Hematopoietic multipotent progenitor cell (in vitro differentiated cells): ENCODE measurements around the gene MOB3A. TPM values are rescaled to one million over a fixed set of nuclear protein-coding genes. Genes with fewer than 3 reads are reported as not detected.
"Not testable (repeated sequence)": the region's sequence is repeated elsewhere in the genome, so short reads cannot be mapped to it uniquely, and the experiment has no call there.

Source experiments
- DNase-seq, 3 donors: peaks; one replicate each; pipeline ENCODE4 v3.0.0-alpha.2; 2011 to 2015; ENCODE audit warnings: low read depth in 2 of 3, low spot score in 2 of 3
- small RNA-seq: library from RNA; depleted of rRNA; stranded (forward); fragments of <200 nt; gene quantifications from one replicate; pipeline ENCODE3, GENCODE V24; 2012
- total RNA-seq: library from RNA; depleted of rRNA; stranded (reverse); fragments of >200 nt; gene quantifications from one replicate; pipeline ENCODE4 v1.2.3, GENCODE V29; 2012

Gene MOB3A
- total RNA-seq, 1 donor = 65.4 TPM

- DNase-seq = no peak
Measured at GRCh38 chr19:2037651-2038255, 58.4 kb downstream of the MOB3A start.

GRCh38 chr19:2036424-2036823, 59.7 kb downstream of the MOB3A start:
- DNase-seq = no peak

- no peak for DNase-seq
Measured at GRCh38 chr19:2035590-2035991, 60.5 kb downstream of the MOB3A start.

GRCh38 chr19:2034729-2035589, 61.2 kb downstream of the MOB3A start:
- peak in 2 of 3 donors; percentile 81 to 85 for DNase-seq

DNA sequence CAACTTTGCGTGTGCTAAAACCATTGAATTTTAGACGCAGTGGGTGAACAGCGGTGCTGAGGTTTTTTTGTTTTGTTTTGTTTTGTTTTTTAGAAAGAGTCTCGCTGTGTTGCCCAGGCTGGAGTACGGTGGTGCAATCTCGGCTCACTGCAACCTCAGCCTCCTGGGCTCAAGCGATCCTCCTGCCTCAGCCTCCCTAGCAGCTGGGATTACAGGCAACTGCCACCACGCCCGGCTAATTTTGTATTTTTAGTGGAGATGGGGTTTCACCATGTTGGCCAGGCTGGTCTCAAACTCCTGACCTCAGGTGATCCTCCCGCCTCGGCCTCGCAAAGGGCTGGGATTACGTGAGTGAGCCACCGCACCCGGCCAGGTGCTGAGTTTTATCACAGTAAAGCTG, 61.9 kb downstream of the MOB3A start:
- not testable (repeated sequence) for DNase-seq

DNA sequence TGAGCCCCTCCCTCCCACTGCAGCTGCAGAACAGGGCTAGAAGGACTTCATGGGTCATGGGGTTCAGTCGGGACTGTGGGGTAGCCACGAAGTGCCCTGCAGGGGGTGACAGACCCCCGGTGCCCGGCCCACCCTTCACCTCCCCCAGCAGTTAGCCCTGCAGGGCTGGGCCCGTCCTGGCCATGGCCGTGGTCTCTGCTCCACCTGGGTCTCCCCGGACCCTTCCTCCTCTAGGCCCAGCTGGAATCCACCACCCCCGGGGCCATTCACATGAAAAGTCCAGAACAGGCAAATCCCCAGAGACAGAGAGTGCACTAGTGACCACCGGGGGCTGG, 62.3 kb downstream of the MOB3A start:
- DNase-seq = no peak

- no peak for DNase-seq
Measured at GRCh38 chr19:2033115-2033824, 62.9 kb downstream of the MOB3A start.

DNA sequence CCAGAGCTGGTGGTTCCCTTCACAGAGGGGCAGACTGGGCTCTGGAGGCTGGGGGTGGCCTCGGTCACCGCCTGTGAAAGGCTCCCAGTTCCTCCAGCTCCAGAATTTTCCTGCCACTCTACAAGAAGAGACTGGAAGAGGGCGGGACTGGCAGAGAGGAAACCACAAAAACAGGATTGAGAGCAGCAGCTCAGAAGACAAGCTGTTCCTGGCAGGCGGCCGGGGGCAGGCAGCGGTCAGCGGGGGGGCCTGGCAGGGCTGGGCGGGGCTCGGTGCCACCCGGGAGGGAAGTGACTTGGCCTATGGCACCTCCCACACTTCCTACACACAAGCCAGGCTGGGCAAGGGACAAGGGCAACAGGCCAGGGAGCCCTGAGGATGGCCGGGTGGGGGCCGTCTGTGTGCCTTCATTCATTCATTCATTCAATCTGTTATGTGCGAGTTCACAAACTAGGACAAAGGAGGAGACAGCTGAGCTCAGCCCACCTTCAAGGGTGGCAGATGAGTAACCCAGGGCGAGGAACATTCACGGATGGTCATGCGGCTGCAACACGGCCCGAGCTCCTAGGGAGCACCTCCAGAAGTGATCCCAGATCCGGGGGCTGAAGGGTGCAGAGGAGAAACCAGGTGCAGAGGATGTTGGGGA, 63.7 kb downstream of the MOB3A start:
- DNase-seq = peak in 2 of 3 donors; percentile 70 to 71

DNA sequence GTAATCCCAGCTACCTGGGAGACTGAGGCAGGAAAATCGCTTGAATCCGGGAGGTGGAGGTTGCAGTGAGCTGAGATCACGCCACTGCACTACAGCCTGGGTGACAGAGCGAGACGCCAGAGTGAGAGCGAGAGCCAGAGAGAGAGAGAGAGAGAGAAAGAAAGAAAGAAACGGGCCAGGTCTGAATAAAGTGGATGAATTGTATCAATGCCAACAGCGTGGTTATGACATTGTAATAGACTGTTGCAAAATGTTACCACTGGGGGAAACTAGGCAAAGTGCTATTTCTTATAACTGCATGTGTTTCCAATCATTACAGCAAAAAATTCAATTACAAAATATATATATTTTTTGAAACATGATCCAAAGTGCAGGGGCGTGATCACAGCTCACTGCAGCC, 68.8 kb downstream of the MOB3A start:
- DNase-seq = peak in 1 of 3 donors; percentile 45

GRCh38 chr19:2026770-2027169, 69.4 kb downstream of the MOB3A start:
- DNase-seq = no peak

DNA sequence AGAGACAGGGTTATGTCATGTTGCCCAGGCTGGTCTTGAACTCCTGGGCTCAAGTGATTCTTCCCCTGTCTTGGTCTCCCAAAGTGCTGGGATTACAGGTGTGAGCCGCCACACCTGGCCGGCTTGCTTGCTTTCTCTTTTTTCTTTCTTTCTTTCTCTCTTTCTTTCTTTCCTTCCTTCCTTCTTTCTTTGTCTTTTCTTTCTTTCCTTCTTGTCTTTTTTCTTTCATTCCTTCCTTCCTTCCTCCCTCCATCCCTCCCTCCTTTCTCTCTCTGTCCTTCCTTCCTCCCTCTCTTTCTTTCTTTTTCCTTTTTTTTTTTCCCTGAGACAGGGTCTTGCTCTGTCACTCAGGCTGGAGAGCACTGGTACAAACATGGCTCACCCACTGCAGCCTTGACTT, 73.8 kb downstream of the MOB3A start:
- DNase-seq = no peak

- no peak for DNase-seq
Measured at GRCh38 chr19:2021453-2022140, 74.5 kb downstream of the MOB3A start.

Small RNA genes lying within 50 kb of the gene (small RNA-seq; reads per million reads assigned to genes)
- gene AC007136.1 = not detected

Other genes starting within 250 kb of the MOB3A start
- gene REXO1, start 247.8 kb downstream of the MOB3A start, total RNA-seq = 19.1 TPM
- gene KLF16, start 232.7 kb downstream of the MOB3A start, total RNA-seq = 10.8 TPM
- gene ABHD17A, start 210.8 kb downstream of the MOB3A start, total RNA-seq = 91.3 TPM
- 4.0 TPM for gene ADAT3, start 190.9 kb downstream of the MOB3A start, total RNA-seq
- gene SCAMP4, start 190.9 kb downstream of the MOB3A start, total RNA-seq = 42.8 TPM
- gene CSNK1G2, start 155.2 kb downstream of the MOB3A start, total RNA-seq = 269 TPM
- gene BTBD2, start 80.6 kb downstream of the MOB3A start, total RNA-seq = 146 TPM
- 123 TPM for gene MKNK2, start 45.1 kb downstream of the MOB3A start, total RNA-seq
- gene IZUMO4, start 589 bp upstream of the MOB3A start, total RNA-seq = 2.2 TPM
- 137 TPM for gene AP3D1, start 55.2 kb upstream of the MOB3A start, total RNA-seq
- 14.8 TPM for gene DOT1L, start 67.6 kb upstream of the MOB3A start, total RNA-seq
- 59.0 TPM for gene PLEKHJ1, start 140.0 kb upstream of the MOB3A start, total RNA-seq
- gene SF3A2, start 140.5 kb upstream of the MOB3A start, total RNA-seq = 101 TPM
- 2.2 TPM for gene AMH, start 153.0 kb upstream of the MOB3A start, total RNA-seq
- gene JSRP1, start 160.1 kb upstream of the MOB3A start, total RNA-seq = 0.54 TPM
- under 0.01 TPM for gene PEAK3, start 185.8 kb upstream of the MOB3A start, total RNA-seq
- 2.7 TPM for gene LINGO3, start 211.8 kb upstream of the MOB3A start, total RNA-seq
- gene LSM7, start 232.3 kb upstream of the MOB3A start, total RNA-seq = 586 TPM
- gene SPPL2B, start 232.4 kb upstream of the MOB3A start, total RNA-seq = 267 TPM